A673 (cell line): ENCODE measurements around the gene LEFTY1.

Experiments used
- EZH2 ChIP-seq: fragments of 200-600 bp; sonication (generic); IDR thresholded peaks from 2 replicates; pipeline ENCODE4 v1.6.1; 2017; ENCODE audit warnings: borderline replicate concordance, low read depth, mild to moderate bottlenecking, mixed read lengths, antibody characterized with exemption, low read length; ENCODE audit not compliant: poor library complexity, severe bottlenecking
- TF ChIP-seq, protein P1 (sequence below): fragments of 300-800, 200-600 bp; sonication (generic); conservative IDR thresholded peaks from 2 replicates; pipeline ENCODE4 v1.5.1; 2017; ENCODE audit warnings: low read depth, mild to moderate bottlenecking, antibody characterized with exemption, low read length, moderate library complexity, mixed read lengths

DNA sequence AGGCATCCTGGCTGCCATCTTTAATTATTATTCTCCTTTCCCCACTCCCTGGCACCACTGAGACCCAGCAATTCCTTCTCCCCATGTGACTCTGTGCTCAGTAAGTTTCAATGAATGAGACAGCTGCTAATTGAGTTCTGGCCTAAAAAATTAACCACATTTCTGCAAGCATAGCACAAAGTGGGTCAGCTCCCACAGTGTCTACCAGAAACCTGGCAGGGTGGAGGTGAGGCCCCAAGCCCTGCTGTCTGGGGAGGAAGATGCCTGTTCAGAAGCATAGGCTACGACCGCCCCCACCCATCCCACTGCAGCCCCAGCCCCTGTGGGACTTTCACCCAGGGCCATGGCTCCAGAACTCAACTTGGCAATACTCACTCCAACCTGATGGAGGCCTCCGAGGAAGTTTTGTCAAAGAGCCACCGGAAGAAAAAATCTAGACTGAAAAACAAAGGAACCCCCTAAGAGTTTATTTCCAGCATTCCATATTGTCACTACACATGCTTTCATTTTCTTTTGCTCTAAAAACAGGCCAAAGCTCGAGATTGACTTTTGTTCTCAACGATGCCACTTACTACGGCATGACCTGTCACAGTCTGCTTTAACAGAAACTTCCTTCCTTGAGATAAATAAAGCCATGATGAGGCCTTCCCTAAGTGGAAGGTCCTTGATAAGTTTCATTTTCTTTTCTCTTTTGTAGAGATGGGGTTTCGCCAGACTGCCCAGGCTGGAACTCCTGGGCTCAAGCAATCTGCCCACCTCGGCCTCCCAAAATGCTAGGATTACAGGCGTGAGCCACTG, 33.2 kb downstream of the LEFTY1 start:
- TF ChIP-seq EZH2 = no peak
- TF ChIP-seq, protein P1, sequence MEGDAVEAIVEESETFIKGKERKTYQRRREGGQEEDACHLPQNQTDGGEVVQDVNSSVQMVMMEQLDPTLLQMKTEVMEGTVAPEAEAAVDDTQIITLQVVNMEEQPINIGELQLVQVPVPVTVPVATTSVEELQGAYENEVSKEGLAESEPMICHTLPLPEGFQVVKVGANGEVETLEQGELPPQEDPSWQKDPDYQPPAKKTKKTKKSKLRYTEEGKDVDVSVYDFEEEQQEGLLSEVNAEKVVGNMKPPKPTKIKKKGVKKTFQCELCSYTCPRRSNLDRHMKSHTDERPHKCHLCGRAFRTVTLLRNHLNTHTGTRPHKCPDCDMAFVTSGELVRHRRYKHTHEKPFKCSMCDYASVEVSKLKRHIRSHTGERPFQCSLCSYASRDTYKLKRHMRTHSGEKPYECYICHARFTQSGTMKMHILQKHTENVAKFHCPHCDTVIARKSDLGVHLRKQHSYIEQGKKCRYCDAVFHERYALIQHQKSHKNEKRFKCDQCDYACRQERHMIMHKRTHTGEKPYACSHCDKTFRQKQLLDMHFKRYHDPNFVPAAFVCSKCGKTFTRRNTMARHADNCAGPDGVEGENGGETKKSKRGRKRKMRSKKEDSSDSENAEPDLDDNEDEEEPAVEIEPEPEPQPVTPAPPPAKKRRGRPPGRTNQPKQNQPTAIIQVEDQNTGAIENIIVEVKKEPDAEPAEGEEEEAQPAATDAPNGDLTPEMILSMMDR = no peak
